GM18499 (cell line): Measurements from ENCODE around the gene CYP17A1.
"Not testable (repeated sequence)": the region's sequence is repeated elsewhere in the genome, so short reads cannot be mapped to it uniquely, and the experiment has no call there.

ENCODE experiments used
- ATAC-seq: cut with Tn5 transposase; IDR thresholded peaks from one replicate; pipeline ENCODE4 v1.9.1; 2021; ENCODE audit warnings: moderate number of reproducible peaks; ENCODE audit not compliant: insufficient read depth, unreplicated experiment

The CYP17A1 gene

DNA sequence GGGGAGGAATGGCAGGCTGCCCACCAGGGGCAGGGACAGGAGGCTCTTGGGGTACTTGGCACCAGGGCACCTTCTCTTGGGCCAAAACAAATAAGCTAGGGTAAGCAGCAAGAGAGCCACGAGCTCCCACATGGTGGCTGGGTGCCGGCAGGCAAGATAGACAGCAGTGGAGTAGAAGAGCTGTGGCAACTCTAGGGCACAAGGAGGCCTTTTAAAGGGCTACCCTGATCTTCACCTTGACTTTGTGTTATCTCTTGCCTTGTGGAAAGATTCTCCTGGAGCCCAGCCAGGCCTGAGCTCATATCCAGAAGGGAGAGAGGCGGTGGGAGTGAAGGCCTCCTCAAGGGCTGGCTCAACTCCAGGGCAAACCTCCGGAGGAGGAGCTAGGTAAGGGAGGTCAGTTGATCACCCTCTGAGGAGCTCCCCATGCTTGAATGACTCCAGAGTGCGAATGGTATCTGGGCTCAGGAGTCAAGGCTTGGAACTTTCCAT lies at the start of gene CYP17A1:
Gene CYP17A1, minus strand, starts transcription at position 184 of the 492 bp plus-strand sequence. Its CDS starts 52 bp downstream, at position 132.
- ATAC-seq = no peak

- no peak for ATAC-seq
These were observed 43.0 kb upstream of the CYP17A1 start for GRCh38 chr10:102880256-102880655.

GRCh38 chr10:102878629-102879028 lies 41.4 kb upstream of the CYP17A1 start:
- ATAC-seq = no peak

GRCh38 chr10:102876747-102877153 lies 39.5 kb upstream of the CYP17A1 start:
- ATAC-seq = no peak

DNA sequence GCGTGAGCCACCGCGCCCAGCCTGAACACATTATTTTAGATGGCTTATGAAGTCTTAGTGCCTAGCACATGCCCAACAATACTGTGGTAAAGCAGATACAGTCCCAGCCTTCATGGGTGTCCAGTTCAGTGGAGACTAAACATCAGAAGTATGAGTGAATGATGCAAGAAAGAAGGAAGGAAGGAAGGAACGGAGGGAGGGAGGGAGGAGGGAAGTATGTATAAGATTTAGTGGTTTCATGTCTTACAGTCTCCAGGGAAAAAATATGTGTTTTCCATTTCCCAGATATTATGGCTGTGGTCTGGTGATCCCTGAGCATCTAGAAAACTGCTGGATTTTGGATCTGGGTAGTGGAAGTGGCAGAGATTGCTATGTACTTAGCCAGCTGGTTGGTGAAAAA lies 35.0 kb upstream of the CYP17A1 start:
- ATAC-seq = no peak

DNA sequence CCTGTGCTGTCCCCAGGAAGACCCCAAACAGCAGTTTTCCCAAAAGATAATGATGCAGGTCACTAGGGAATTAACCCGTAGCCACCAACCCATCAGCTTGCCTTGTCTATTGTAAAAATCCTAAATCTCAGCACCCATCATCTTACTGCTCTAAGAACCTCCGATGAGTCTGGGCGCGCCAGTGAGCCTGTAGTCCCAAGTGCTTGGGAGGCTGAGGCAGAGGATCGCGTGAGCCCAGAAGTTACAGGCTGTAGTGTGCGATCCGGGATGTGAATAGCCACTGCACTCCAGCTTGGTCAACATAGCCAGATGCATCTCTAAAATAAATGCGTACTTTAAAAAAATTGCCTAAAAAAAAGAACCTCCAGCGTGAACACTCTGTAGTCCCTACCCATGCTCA lies 33.0 kb upstream of the CYP17A1 start:
- ATAC-seq = no peak

GRCh38 chr10:102869258-102870198 lies 32.3 kb upstream of the CYP17A1 start, which contains the start of gene AS3MT:
TSS of gene AS3MT (plus strand) at chr10:102869470. CDS start at chr10:102869593, 123 bp downstream.
- ATAC-seq = no peak

DNA sequence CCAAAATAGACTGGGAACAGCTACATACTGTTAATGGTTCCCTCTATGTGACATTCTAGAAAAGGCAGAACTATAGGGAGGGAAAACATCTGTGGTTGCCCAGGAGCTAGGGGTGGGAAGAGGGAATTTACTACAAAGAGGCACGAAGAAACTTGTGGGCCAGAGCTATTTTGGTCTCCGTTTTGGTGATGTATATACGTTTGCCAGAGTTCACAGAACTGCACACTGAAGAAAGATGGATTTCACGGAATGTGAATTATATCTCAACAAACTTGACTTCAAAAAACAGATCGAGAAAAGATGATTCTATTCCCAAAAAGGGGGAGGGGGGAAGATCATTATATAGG lies 31.7 kb upstream of the CYP17A1 start:
- ATAC-seq = no peak

DNA sequence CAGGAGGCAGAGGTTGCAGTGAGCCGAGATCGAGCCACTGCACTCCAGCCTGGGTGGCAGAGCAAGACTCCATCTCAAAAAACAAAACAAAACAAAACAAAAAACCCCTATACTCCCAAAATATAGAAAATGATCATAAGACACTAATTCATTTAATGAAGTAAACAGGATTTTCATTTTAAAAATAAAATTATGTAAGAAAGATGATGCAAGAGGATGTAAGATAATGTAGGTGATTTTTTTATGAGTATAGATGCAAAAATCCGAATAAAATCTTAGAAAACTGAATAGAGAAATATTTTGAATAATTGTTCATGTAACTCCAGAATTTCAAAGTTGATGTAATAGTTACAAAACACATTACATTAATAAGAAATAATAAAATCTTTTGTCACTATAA lies 28.4 kb upstream of the CYP17A1 start:
- ATAC-seq = no peak

DNA sequence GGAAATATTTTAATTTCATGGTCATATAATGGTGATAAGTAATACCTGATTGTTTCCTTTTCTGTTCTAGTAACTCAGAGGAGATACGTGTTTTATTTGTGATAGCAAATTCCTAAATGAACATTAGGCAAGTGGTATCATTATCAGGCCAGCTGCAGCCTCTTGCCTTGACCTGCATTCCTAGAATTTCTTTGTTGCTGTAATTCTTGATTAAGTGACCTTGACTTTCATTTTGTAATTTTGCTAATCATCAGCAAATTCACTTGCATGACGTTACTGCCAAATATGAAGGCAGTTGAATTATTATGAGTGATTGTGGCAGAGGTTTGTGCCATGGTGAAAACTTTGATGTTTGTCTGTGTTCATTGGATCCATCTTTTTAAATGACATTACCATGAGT lies 26.4 kb upstream of the CYP17A1 start:
- no peak for ATAC-seq

- no peak for ATAC-seq
These were observed 22.7 kb upstream of the CYP17A1 start for GRCh38 chr10:102859911-102860310.

- no peak for ATAC-seq
These were observed 19.7 kb upstream of the CYP17A1 start for GRCh38 chr10:102856758-102857424.

- ATAC-seq = not testable (repeated sequence)
These were observed 18.7 kb upstream of the CYP17A1 start for GRCh38 chr10:102855731-102856436.

GRCh38 chr10:102853237-102853636 lies 16.0 kb upstream of the CYP17A1 start:
- ATAC-seq = not testable (repeated sequence)

DNA sequence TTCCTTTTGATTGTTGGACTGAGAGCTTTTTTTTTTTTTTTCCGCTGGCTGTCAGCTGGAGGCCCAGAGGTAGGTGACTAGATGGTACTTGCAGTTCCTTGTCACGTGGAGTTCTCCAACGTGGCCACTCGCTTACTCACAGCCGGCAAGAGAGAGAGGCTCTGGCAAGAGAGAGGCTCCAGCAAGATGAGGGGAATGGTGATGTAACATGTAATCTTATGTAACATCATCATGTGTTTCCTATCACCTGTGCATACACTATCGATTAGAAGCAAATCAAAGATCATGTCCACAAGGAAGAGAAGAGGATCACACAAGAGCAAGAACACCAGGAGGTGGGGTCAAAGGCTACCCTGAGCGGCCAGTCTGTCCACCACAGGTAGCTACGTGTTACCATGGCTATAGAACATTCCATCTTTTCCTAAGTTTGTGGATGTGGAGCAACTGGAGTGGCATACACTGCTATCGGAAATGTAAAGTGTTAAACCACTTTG lies 12.9 kb upstream of the CYP17A1 start:
- ATAC-seq = no peak

DNA sequence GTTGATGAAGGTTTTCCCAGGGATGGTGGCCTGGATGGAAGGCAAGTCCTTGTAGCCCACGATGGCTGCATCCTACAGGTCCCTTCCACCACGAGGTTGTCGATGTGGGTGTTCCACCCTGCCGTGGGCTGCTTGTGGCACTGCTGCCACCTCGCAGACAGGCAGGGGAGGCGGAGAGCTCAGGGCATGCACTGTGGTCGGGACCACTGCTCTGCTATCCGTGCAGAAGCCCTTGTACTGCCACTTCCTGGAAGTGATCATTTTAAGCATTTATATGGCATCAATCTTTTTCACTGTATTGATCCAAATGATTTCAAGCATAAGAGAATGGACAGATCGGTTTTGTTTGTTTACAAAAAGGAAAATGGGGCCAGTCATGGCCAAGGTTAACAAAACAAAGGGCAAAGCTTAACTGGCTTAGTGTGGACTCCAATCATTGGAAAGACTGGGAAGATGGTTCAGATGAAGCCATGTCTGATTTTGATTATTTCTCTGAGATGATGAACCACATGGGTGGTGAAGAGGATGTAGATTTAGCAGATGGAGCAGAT lies 8.2 kb upstream of the CYP17A1 start:
- ATAC-seq = no peak

DNA sequence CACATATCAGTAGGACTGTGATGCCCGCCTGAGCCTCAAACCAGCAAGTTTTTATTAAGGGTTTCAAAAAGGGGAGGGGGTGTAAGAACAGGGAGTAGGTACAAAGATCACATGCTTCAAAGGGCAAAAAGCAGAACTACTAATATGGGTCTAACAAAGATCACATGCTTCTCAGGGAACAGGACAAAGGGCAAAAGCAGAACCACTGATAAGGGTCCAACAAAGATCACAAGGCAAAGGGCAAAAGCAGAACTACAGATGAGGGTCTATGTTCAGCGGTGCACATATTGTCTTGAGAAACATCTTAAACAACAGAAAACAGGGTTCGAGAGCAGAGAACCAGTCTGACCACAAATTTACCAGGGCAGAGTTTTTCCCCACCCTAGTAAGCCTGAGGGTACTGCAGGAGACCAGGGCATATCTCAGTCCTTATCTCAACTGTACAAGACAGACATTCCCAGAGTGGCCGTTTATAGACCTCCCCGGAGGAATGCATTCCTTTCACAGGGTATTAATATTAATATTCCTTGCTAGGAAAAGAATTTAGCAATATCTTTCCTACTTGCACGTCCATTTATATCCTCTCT lies 7.1 kb upstream of the CYP17A1 start:
- ATAC-seq = not testable (repeated sequence)

- not testable (repeated sequence) for ATAC-seq
These were observed 5.9 kb upstream of the CYP17A1 start for GRCh38 chr10:102843139-102843538.

GRCh38 chr10:102841827-102842345 lies 4.7 kb upstream of the CYP17A1 start:
- no peak for ATAC-seq
